ENCODE measurements around the gene SERGEF.

GRCh38 chr11:17914957-17915356, 97.9 kb downstream of the SERGEF start:
- TF ChIP-seq POLR2A (IDR thresholded peaks at IDR 0.05) (no peak), CTCF (IDR thresholded peaks at IDR 0.05) (no peak)

Data from tibial nerve (tissue), 3 donors.